HEK293T (cell line): Measurements from ENCODE around the gene MGST2.

ENCODE experiments used
- CTCF ChIA-PET: fragments of 350-600 bp; formaldehyde crosslinking; extraction: SDS; loops from one replicate; lab custom pipeline; 2021; ENCODE audit warnings: antibody characterized with exemption, inconsistent platforms; lab: Yijun Ruan, JAX
- POLR2A ChIA-PET: fragments of 350-600 bp; formaldehyde crosslinking; extraction: SDS; loops from one replicate; lab custom pipeline; 2020; ENCODE audit warnings: antibody characterized with exemption, inconsistent platforms; lab: Yijun Ruan, JAX
- DNase-seq: peaks from one replicate; pipeline ENCODE4 v3.0.0; 2012; ENCODE audit warnings: mixed read lengths; ENCODE audit errors: extremely low spot score
- ARNT ChIP-seq: fragments of 450-650 bp; IDR thresholded peaks from 2 replicates; pipeline ENCODE4 v1.6.1; 2017; ENCODE audit warnings: mild to moderate bottlenecking
- BHLHE40 ChIP-seq: fragments of 450-650 bp; IDR thresholded peaks from 2 replicates; pipeline ENCODE4 v1.6.1; 2016; ENCODE audit warnings: mild to moderate bottlenecking, moderate library complexity, borderline replicate concordance
- CTBP1 ChIP-seq: fragments of 450-650 bp; IDR thresholded peaks from 2 replicates; pipeline ENCODE4 v1.6.1; 2016; ENCODE audit warnings: borderline replicate concordance
- ELF4 ChIP-seq: fragments of 450-650 bp; IDR thresholded peaks from 2 replicates; pipeline ENCODE4 v1.6.1; 2017; ENCODE audit warnings: antibody characterized with exemption
- FOXA1 ChIP-seq: fragments of 450-650 bp; IDR thresholded peaks from 2 replicates; pipeline ENCODE4 v1.6.1; 2016; ENCODE audit warnings: mild to moderate bottlenecking
- FOXK2 ChIP-seq: fragments of 450-650 bp; IDR thresholded peaks from 2 replicates; pipeline ENCODE4 v1.6.1; 2016; ENCODE audit warnings: mild to moderate bottlenecking
- FOXM1 ChIP-seq: fragments of 450-650 bp; IDR thresholded peaks from 2 replicates; pipeline ENCODE4 v1.6.1; 2017; ENCODE audit warnings: mild to moderate bottlenecking, borderline replicate concordance
- HDGF ChIP-seq: fragments of 450-650 bp; IDR thresholded peaks from 2 replicates; pipeline ENCODE4 v1.6.1; 2017; ENCODE audit warnings: antibody characterized with exemption, borderline replicate concordance
- L3MBTL2 ChIP-seq: fragments of 450-650 bp; conservative IDR thresholded peaks from 2 replicates; pipeline ENCODE4 v1.6.1; 2016; ENCODE audit warnings: mild to moderate bottlenecking
- LEF1 ChIP-seq: fragments of 450-650 bp; IDR thresholded peaks from 2 replicates; pipeline ENCODE4 v1.6.1; 2017; ENCODE audit warnings: mild to moderate bottlenecking, borderline replicate concordance
- NFRKB ChIP-seq: fragments of 450-650 bp; IDR thresholded peaks from 2 replicates; pipeline ENCODE4 v1.6.1; 2016; ENCODE audit warnings: mild to moderate bottlenecking, moderate library complexity
- PKNOX1 ChIP-seq: fragments of 450-650 bp; IDR thresholded peaks from 2 replicates; pipeline ENCODE4 v1.6.1; 2016
- SP1 ChIP-seq: fragments of 450-650 bp; IDR thresholded peaks from 2 replicates; pipeline ENCODE4 v1.6.1; 2017
- SUZ12 ChIP-seq: fragments of 450-650 bp; IDR thresholded peaks from 2 replicates; pipeline ENCODE4 v1.6.1; 2016; ENCODE audit warnings: mild to moderate bottlenecking
- TARDBP ChIP-seq: fragments of 450-650 bp; IDR thresholded peaks from 2 replicates; pipeline ENCODE4 v1.6.1; 2016
- ZNF384 ChIP-seq: fragments of 450-650 bp; IDR thresholded peaks from 2 replicates; pipeline ENCODE4 v1.6.1; 2016

MGST2 gene

GRCh38 chr4:139669890-139670289 lies 4.3 kb downstream of the MGST2 start:
- CTCF ChIA-PET: interaction anchor here (0.7 kb wide), 2 partner anchors 634 to 674 kb away, joined by 4 to 5 read pairs; no protein-coding TSS in a partner anchor
- POLR2A ChIA-PET: no interaction called here
- no peak for DNase-seq
- TF ChIP-seq NFRKB (no peak), PKNOX1 (no peak), FOXM1 (no peak), ZNF384 (no peak), ELF4 (no peak), SP1 (no peak), FOXA1 (no peak), LEF1 (no peak), BHLHE40 (no peak), FOXK2 (no peak), TARDBP (no peak), SUZ12 (no peak), ARNT (no peak)

GRCh38 chr4:139670775-139671174 lies 5.2 kb downstream of the MGST2 start:
- CTCF ChIA-PET: no interaction called here
- POLR2A ChIA-PET: no interaction called here
- no peak for DNase-seq

GRCh38 chr4:139672215-139672614 lies 6.6 kb downstream of the MGST2 start:
- ChIA-PET CTCF (interaction anchor here (0.7 to 2.5 kb wide), 2 partner anchors 16 to 66 kb away, joined by 3 to 13 read pairs; no protein-coding TSS in a partner anchor), POLR2A (no interaction called here)
- no peak for DNase-seq
- TF ChIP-seq ELF4 (no peak), NFRKB (no peak), LEF1 (no peak), BHLHE40 (no peak), SP1 (no peak)

More at GRCh38 chr4:139670775-139671174, 5.2 kb downstream of the MGST2 start:
- TF ChIP-seq ZNF384 (no peak), FOXM1 (no peak), ARNT (no peak), LEF1 (no peak), BHLHE40 (no peak), PKNOX1 (no peak), TARDBP (no peak), NFRKB (no peak)

GRCh38 chr4:139672732-139673131 lies 7.1 kb downstream of the MGST2 start:
- ChIA-PET POLR2A (no interaction called here), CTCF (interaction anchor here (0.7 to 2.5 kb wide), 2 partner anchors 16 to 66 kb away, joined by 3 to 13 read pairs; no protein-coding TSS in a partner anchor)
- DNase-seq: no peak
- TF ChIP-seq TARDBP: no peak
- TF ChIP-seq HDGF: no peak
- no peak for TF ChIP-seq PKNOX1
- TF ChIP-seq ZNF384: no peak
- no peak for TF ChIP-seq ELF4
- no peak for TF ChIP-seq SUZ12
- no peak for TF ChIP-seq NFRKB
- TF ChIP-seq ARNT: no peak
- TF ChIP-seq L3MBTL2: no peak
- no peak for TF ChIP-seq FOXA1
- no peak for TF ChIP-seq FOXK2
- TF ChIP-seq SP1: no peak
- no peak for TF ChIP-seq BHLHE40
- TF ChIP-seq FOXM1: no peak
- TF ChIP-seq CTBP1: no peak
- no peak for TF ChIP-seq LEF1

- POLR2A ChIA-PET: interaction anchor here (2.0 kb wide), 1 partner anchor 9 kb away, joined by 6 read pairs; the partner anchor contains the start of gene MGST2
- no peak for DNase-seq
- CTCF ChIA-PET: interaction anchor here (1.4 kb wide), 1 partner anchor 18 kb away, joined by 3 read pairs; no protein-coding TSS in a partner anchor
- no peak for TF ChIP-seq FOXK2
- TF ChIP-seq SUZ12: no peak
- TF ChIP-seq LEF1: no peak
Measured at GRCh38 chr4:139674875-139675550, 9.4 kb downstream of the MGST2 start.

- no peak for DNase-seq
- TF ChIP-seq SUZ12: no peak
- TF ChIP-seq L3MBTL2: no peak
- no peak for TF ChIP-seq BHLHE40
- no peak for TF ChIP-seq SP1
- no peak for TF ChIP-seq LEF1
- TF ChIP-seq ZNF384: no peak
- no peak for TF ChIP-seq TARDBP
- TF ChIP-seq ARNT: no peak
- no peak for TF ChIP-seq FOXK2
- no peak for TF ChIP-seq HDGF
- TF ChIP-seq NFRKB: no peak
- no peak for TF ChIP-seq PKNOX1
- no peak for TF ChIP-seq CTBP1
- no peak for TF ChIP-seq FOXA1
- TF ChIP-seq ELF4: no peak
- TF ChIP-seq FOXM1: no peak
- CTCF ChIA-PET: no interaction called here
- POLR2A ChIA-PET: interaction anchor here (2.0 kb wide), 1 partner anchor 10 kb away, joined by 6 read pairs; the partner anchor contains the start of gene MGST2
Measured at GRCh38 chr4:139675651-139676050, 10.0 kb downstream of the MGST2 start.
